NB4 (cell line): ENCODE measurements around the gene FRYL.

Experiments used
- CTCF ChIP-seq: IDR thresholded peaks from one replicate; pipeline ENCODE4 v1.5.1; 2012; ENCODE audit warnings: low read depth, low read length
- POLR2A ChIP-seq: IDR thresholded peaks from 2 replicates; pipeline ENCODE4 v1.6.1; 2011; ENCODE audit warnings: mild to moderate bottlenecking; ENCODE audit not compliant: insufficient read length; ENCODE audit errors: extremely low read depth

GRCh38 chr4:48467442-48467841, 312.6 kb downstream of the FRYL start:
- TF ChIP-seq CTCF = no peak
- TF ChIP-seq POLR2A = no peak
